ENCODE measurements around the gene SETD1A. TPM values are rescaled to one million over a fixed set of nuclear protein-coding genes. Genes with fewer than 3 reads are reported as not detected.

Gene SETD1A
- 3.9 TPM for total RNA-seq

GRCh38 chr16:30957456-30958174, at the start of gene SETD1A:
Gene SETD1A (plus strand): TSS chr16:30957754. CDS start chr16:30958732, 978 bp downstream.

GRCh38 chr16:30923554-30924075, 33.9 kb upstream of the SETD1A start, which contains the start of gene FBXL19:
Gene FBXL19 (plus strand): TSS chr16:30923572. CDS start chr16:30925755, 2,183 bp downstream.

GRCh38 chr16:30948667-30949649, 8.6 kb upstream of the SETD1A start, which contains the start of gene ORAI3:
Gene ORAI3 (plus strand): TSS chr16:30949068. CDS start chr16:30949290, 222 bp downstream.

GRCh38 chr16:30984669-30985400, 27.3 kb downstream of the SETD1A start, which contains the start of gene HSD3B7:
Gene HSD3B7 (plus strand): TSS chr16:30985207. CDS start chr16:30985659, 452 bp downstream.

GRCh38 chr16:31010585-31011325, 53.2 kb downstream of the SETD1A start, which contains the start of gene STX1B:
Gene STX1B (minus strand): TSS chr16:31010638. CDS start chr16:31010396, 242 bp downstream.

GRCh38 chr16:31032736-31033708, 75.5 kb downstream of the SETD1A start, which contains the start of gene STX4:
Gene STX4 (plus strand): TSS chr16:31033558. CDS start chr16:31033806, 248 bp downstream.

Small RNA genes lying within 50 kb of the gene (small RNA-seq; reads per million reads assigned to genes)
- not detected for gene AC135048.1

Other genes with a start within 250 kb of the SETD1A start
- gene PHKG2, start 209.3 kb upstream of the SETD1A start, total RNA-seq: 15.0 TPM
- gene CFAP119, start 195.7 kb upstream of the SETD1A start, total RNA-seq: 8.8 TPM
- 94.8 TPM for gene RNF40, start 195.4 kb upstream of the SETD1A start, total RNA-seq
- gene ZNF629, start 170.5 kb upstream of the SETD1A start, total RNA-seq: 13.6 TPM
- 45.4 TPM for gene BCL7C, start 63.7 kb upstream of the SETD1A start, total RNA-seq
- gene CTF1, start 61.1 kb upstream of the SETD1A start, total RNA-seq: 0.92 TPM
- 49.8 TPM for gene FBXL19, start 34.2 kb upstream of the SETD1A start, total RNA-seq
- gene ORAI3, start 8.7 kb upstream of the SETD1A start, total RNA-seq: 6.2 TPM
- 3.5 TPM for gene HSD3B7, start 27.5 kb downstream of the SETD1A start, total RNA-seq
- gene STX1B, start 52.9 kb downstream of the SETD1A start, total RNA-seq: 49.4 TPM
- 21.9 TPM for gene STX4, start 75.8 kb downstream of the SETD1A start, total RNA-seq
- 7.6 TPM for gene ZNF668, start 116.5 kb downstream of the SETD1A start, total RNA-seq
- 11.8 TPM for gene ZNF646, start 116.7 kb downstream of the SETD1A start, total RNA-seq
- gene PRSS53, start 131.2 kb downstream of the SETD1A start, total RNA-seq: 2.5 TPM
- gene VKORC1, start 137.0 kb downstream of the SETD1A start, total RNA-seq: 55.6 TPM
- 17.8 TPM for gene BCKDK, start 150.6 kb downstream of the SETD1A start, total RNA-seq
- 37.4 TPM for gene KAT8, start 159.9 kb downstream of the SETD1A start, total RNA-seq
- gene PRSS8, start 178.0 kb downstream of the SETD1A start, total RNA-seq: not detected
- 2.8 TPM for gene PRSS36, start 192.3 kb downstream of the SETD1A start, total RNA-seq
- 64.4 TPM for gene FUS, start 222.4 kb downstream of the SETD1A start, total RNA-seq
- 7.4 TPM for gene PYCARD, start 245.0 kb downstream of the SETD1A start, total RNA-seq

Measured in diencephalon (tissue), 1 donor.